ENCODE data around the gene SOCS2. TPM values are rescaled to one million over a fixed set of nuclear protein-coding genes. Genes with fewer than 3 reads are reported as not detected.

SOCS2 gene
- total and polyA plus RNA-seq, 2 donors (not counting 3 experiments of a cell fraction or from before 2014, with no cell fraction given): 2.4 to 5.6 TPM

GRCh38 chr12:93626160-93626559, 53.7 kb downstream of the SOCS2 start:
- no peak for TF ChIP-seq MAX (IDR thresholded peaks at IDR 0.05; ENCODE audit: insufficient read depth, insufficient read length)
- TF ChIP-seq GATA2 (IDR thresholded peaks at IDR 0.05; ENCODE audit: insufficient read depth, insufficient read length, low read depth, low read length): no peak
- no peak for TF ChIP-seq MYC (IDR thresholded peaks at IDR 0.05; ENCODE audit: low read depth, low read length)
- TF ChIP-seq POLR2A (IDR thresholded peaks at IDR 0.05; ENCODE audit: low read depth, low read length): no peak
- TF ChIP-seq FOS (IDR thresholded peaks at IDR 0.05; ENCODE audit: borderline replicate concordance, insufficient read depth, low read length): no peak
- no peak for TF ChIP-seq CTCF (IDR thresholded peaks at IDR 0.05; ENCODE audit: extremely low read depth in 1 of 2, insufficient read depth in 1 of 2, low read depth in 1 of 2, low read length in 2 of 2)
- no peak for TF ChIP-seq POLR2AphosphoS5 (IDR thresholded peaks at IDR 0.05; ENCODE audit: insufficient read depth, low read depth, low read length)
- no peak for TF ChIP-seq JUN (IDR thresholded peaks at IDR 0.05; ENCODE audit: borderline replicate concordance, insufficient read depth, insufficient read length, low read depth)
- no peak for TF ChIP-seq EZH2 (IDR thresholded peaks at IDR 0.05; ENCODE audit: borderline replicate concordance, low read depth, low read length, severe bottlenecking)
- Histone ChIP-seq H3K9me3 (replicated peaks; ENCODE audit: control insufficient read depth, insufficient read depth, low read length) (no peaks in the 10 kb centered on the region), H4K20me1 (replicated peaks; ENCODE audit: control insufficient read depth, extremely low read depth, insufficient read depth, low read length) (no peaks in the 10 kb centered on the region), H3K9ac (replicated peaks; ENCODE audit: extremely low read depth, insufficient read depth, low read length) (no peak overlapping the region), H3K4me3 (replicated peaks in 1 of 3; ENCODE audit: insufficient read depth in 1 of 3, low read depth in 1 of 3, low read length in 3 of 3) (no peak overlapping the region), H3K27ac (ENCODE audit: insufficient read depth, low read depth, low read length) (no peak overlapping the region), H3K4me1 (ENCODE audit: control insufficient read depth, extremely low read depth, insufficient read depth, low read length) (peaks cover 9% of the 10 kb centered on the region), H3K9me1 (replicated peaks; ENCODE audit: control insufficient read depth, extremely low read depth, insufficient read depth, low read length) (no peaks in the 10 kb centered on the region), H2AFZ (ENCODE audit: low read depth, low read length) (no peak overlapping the region), H3K79me2 (ENCODE audit: control insufficient read depth, insufficient read depth, low read length) (no peaks in the 10 kb centered on the region), H3K36me3 (ENCODE audit: control insufficient read depth in 2 of 2, extremely low read depth in 1 of 2, insufficient read depth in 2 of 2, low read length in 2 of 2) (no peaks in the 10 kb centered on the region), H3K4me2 (ENCODE audit: insufficient read depth, low read length) (no peak overlapping the region), H3K27me3 (ENCODE audit: control insufficient read depth in 2 of 2, insufficient read depth in 2 of 2, low read length in 2 of 2) (no peaks in the 10 kb centered on the region)
- CTCF ChIA-PET: no interaction called here
- no TSS peak for BruUV-seq (replicated peaks)
- POLR2A ChIA-PET: no interaction called here
- DNase-seq (ENCODE audit: low read depth, low spot score): no peak
- intact Hi-C loops (cut with micrococcal nuclease) (no loop called here), dilution Hi-C loops (cut with MboI; ENCODE audit: extremely low pct_ligation_motif_present, low sequenced_read_pairs) (no loop called here)
- no peak for FAIRE-seq

Other genes starting within 250 kb of the SOCS2 start
- gene NUDT4, start 194.8 kb upstream of the SOCS2 start, total RNA-seq: 161 and 166 TPM in 2 replicates
- gene NUDT4, start 194.8 kb upstream of the SOCS2 start, polyA plus RNA-seq: 66.2 and 76.0 TPM in 2 replicates
- 125 and 130 TPM in 2 replicates for gene UBE2N, start 130.7 kb upstream of the SOCS2 start, total RNA-seq
- gene UBE2N, start 130.7 kb upstream of the SOCS2 start, polyA plus RNA-seq: 52.5 and 59.2 TPM in 2 replicates
- gene MRPL42, start 105.2 kb upstream of the SOCS2 start, total RNA-seq: 58.0 and 61.2 TPM in 2 replicates
- 29.4 and 38.5 TPM in 2 replicates for gene MRPL42, start 105.2 kb upstream of the SOCS2 start, polyA plus RNA-seq
- gene CRADD, start 104.7 kb downstream of the SOCS2 start, total RNA-seq: 8.0 and 11.7 TPM in 2 replicates
- 12.3 and 14.5 TPM in 2 replicates for gene CRADD, start 104.7 kb downstream of the SOCS2 start, polyA plus RNA-seq

All from endothelial cell of umbilical vein (primary cell).